H1 (cell line): ENCODE data around the gene EIPR1. TPM values are rescaled to one million over a fixed set of nuclear protein-coding genes. Genes with fewer than 3 reads are reported as not detected.
A peak's percentile ranks its signal among the peaks of the same experiment; 100 is the strongest.

Experiments
- CTCF ChIA-PET: fragments of 300-600 bp; sonication (Branson Sonifier 250); formaldehyde crosslinking; loops from one replicate; lab custom pipeline; 2021; ENCODE audit not compliant: partially characterized antibody; lab: Charles Lee
- POLR2A ChIA-PET: fragments of 300-600 bp; sonication (Branson Sonifier 250); formaldehyde crosslinking; loops from one replicate; lab custom pipeline; 2021; ENCODE audit warnings: inconsistent platforms; ENCODE audit not compliant: partially characterized antibody; lab: Charles Lee
- DNase-seq, 2 experiments: peaks; one replicate each; pipeline versions ENCODE4 v3.0.0 to v3.0.0-alpha.2; 2010 to 2022; ENCODE audit warnings: low spot score in 2 of 2, low read depth in 1 of 2, mixed read lengths in 1 of 2
- FAIRE-seq: peaks from 2 replicates; lab custom pipeline; 2011; peaks lifted over from hg19 to GRCh38; lab: Jason Lieb, UNC
- H2AFZ ChIP-seq: 2 replicates; pipeline ENCODE4 v1.8.1; 2012; ENCODE audit warnings: low read length, inconsistent platforms
- H2AK5ac ChIP-seq: 2 replicates; pipeline ENCODE4 v1.6.1; 2013; ENCODE audit warnings: low read depth, low read length
- H2BK120ac ChIP-seq: replicated peaks from 2 replicates; pipeline ENCODE3; 2013; ENCODE audit warnings: low read depth, low read length, inconsistent platforms
- H2BK12ac ChIP-seq: 2 replicates; pipeline ENCODE4 v1.6.1; 2013; ENCODE audit warnings: low read depth, low read length
- H2BK15ac ChIP-seq: 2 replicates; pipeline ENCODE4 v1.6.1; 2013; ENCODE audit warnings: low read length
- H2BK20ac ChIP-seq: 2 replicates; pipeline ENCODE4 v1.6.1; 2013; ENCODE audit warnings: low read length
- H2BK5ac ChIP-seq: 2 replicates; pipeline ENCODE4 v1.6.1; 2013; ENCODE audit warnings: low read depth, low read length
- H3K14ac ChIP-seq: 2 replicates; pipeline ENCODE4 v1.6.1; 2013; ENCODE audit warnings: inconsistent platforms; ENCODE audit not compliant: insufficient read length
- H3K18ac ChIP-seq: 2 replicates; pipeline ENCODE4 v1.6.1; 2013; ENCODE audit warnings: low read length; ENCODE audit errors: extremely low read depth
- H3K23ac ChIP-seq: 2 replicates; pipeline ENCODE4 v1.6.1; 2013; ENCODE audit warnings: inconsistent platforms; ENCODE audit not compliant: insufficient read length
- H3K23me2 ChIP-seq: 2 replicates; pipeline ENCODE4 v1.6.1; 2013; ENCODE audit warnings: low read depth, low read length
- H3K27ac ChIP-seq: 2 replicates; pipeline ENCODE4 v1.6.1; 2011; ENCODE audit warnings: low read depth, low read length, inconsistent platforms
- H3K27me3 ChIP-seq, 4 experiments: replicated peaks in 1 of 4; 1 replicate in 1 of 4; 2 replicates in 3 of 4; pipeline versions ENCODE4 v1.6.1 to v1.8.1; 2011 to 2013; ENCODE audit warnings: low read length in 3 of 4, mild to moderate bottlenecking in 3 of 4, inconsistent platforms in 2 of 4, mixed read lengths in 2 of 4, moderate library complexity in 1 of 4; ENCODE audit not compliant: control insufficient read depth in 3 of 4, insufficient read depth in 3 of 4; ENCODE audit errors: extremely low read depth in 1 of 4
- H3K36me3 ChIP-seq, 4 experiments: 2 replicates each; pipeline versions ENCODE4 v1.6.1 to v1.8.1; 2011 to 2013; ENCODE audit warnings: mild to moderate bottlenecking in 4 of 4, low read length in 3 of 4, moderate library complexity in 2 of 4, control low read depth in 1 of 4, inconsistent platforms in 1 of 4; ENCODE audit not compliant: insufficient read depth in 4 of 4, control insufficient read depth in 2 of 4
- H3K4ac ChIP-seq: replicated peaks from 2 replicates; pipeline ENCODE3; 2013; ENCODE audit warnings: low read length, low read depth, mixed read lengths, inconsistent platforms; ENCODE audit not compliant: insufficient read length
- H3K4me1 ChIP-seq, 4 experiments: replicated peaks in 1 of 4; 1 replicate in 1 of 4; 2 replicates in 3 of 4; pipeline versions ENCODE4 v1.6.1 to v1.8.1; 2011 to 2013; ENCODE audit warnings: low read length in 3 of 4, inconsistent platforms in 2 of 4, mixed read lengths in 1 of 4; ENCODE audit not compliant: insufficient read depth in 4 of 4, control insufficient read depth in 3 of 4
- H3K4me2 ChIP-seq, 2 experiments: 2 replicates each; pipeline versions ENCODE4 v1.6.1 to v1.8.1; 2011 to 2013; ENCODE audit warnings: low read depth in 2 of 2, low read length in 2 of 2, control low read depth in 1 of 2, inconsistent platforms in 1 of 2, mild to moderate bottlenecking in 1 of 2; ENCODE audit not compliant: insufficient read depth in 1 of 2
- H3K4me3 ChIP-seq, 4 experiments: fragments of 200-600, 300-600 bp in 1 of 4; sonication (generic), shearing (Covaris generic), sonication (Bioruptor Twin) in 1 of 4; 2 replicates each; pipeline versions ENCODE4 v1.5.1 to v1.8.1; 2011 to 2016; ENCODE audit warnings: low read length in 4 of 4, low read depth in 3 of 4, control low read depth in 2 of 4, inconsistent platforms in 2 of 4, mild to moderate bottlenecking in 2 of 4, mixed read lengths in 1 of 4, moderate library complexity in 1 of 4; ENCODE audit not compliant: insufficient read depth in 2 of 4; ENCODE audit errors: extremely low read depth in 1 of 4
- H3K56ac ChIP-seq: replicated peaks from 2 replicates; pipeline ENCODE3; 2013; ENCODE audit warnings: low read depth, mild to moderate bottlenecking, mixed read lengths, low read length, inconsistent platforms; ENCODE audit not compliant: insufficient read length
- H3K79me1 ChIP-seq: 2 replicates; pipeline ENCODE4 v1.6.1; 2013; ENCODE audit warnings: low read depth, low read length, control low read depth
- H3K79me2 ChIP-seq, 2 experiments: 2 replicates each; pipeline versions ENCODE4 v1.6.1 to v1.8.1; 2012 to 2013; ENCODE audit warnings: low read length in 2 of 2, mild to moderate bottlenecking in 2 of 2, inconsistent platforms in 1 of 2; ENCODE audit not compliant: insufficient read depth in 2 of 2, control insufficient read depth in 1 of 2
- H3K9ac ChIP-seq, 4 experiments: replicated peaks in 1 of 4; 1 replicate in 1 of 4; 2 replicates in 3 of 4; pipeline versions ENCODE4 v1.6.1 to v1.8.1; 2011 to 2013; ENCODE audit warnings: low read depth in 3 of 4, low read length in 3 of 4, control low read depth in 2 of 4, mild to moderate bottlenecking in 2 of 4, moderate library complexity in 2 of 4, inconsistent platforms in 1 of 4; ENCODE audit errors: extremely low read depth in 1 of 4
- H3K9me3 ChIP-seq, 2 experiments: 2 replicates each; pipeline versions ENCODE4 v1.6.1 to v1.8.1; 2012 to 2013; ENCODE audit warnings: mild to moderate bottlenecking in 2 of 2, moderate library complexity in 2 of 2, control low read depth in 1 of 2, inconsistent platforms in 1 of 2, low read depth in 1 of 2, low read length in 1 of 2, mixed read lengths in 1 of 2; ENCODE audit not compliant: insufficient read depth in 2 of 2
- H4K20me1 ChIP-seq, 2 experiments: replicated peaks in 1 of 2; 2 replicates each; pipeline versions ENCODE3 to v1.8.1; 2011 to 2013; ENCODE audit warnings: inconsistent platforms in 2 of 2, low read length in 2 of 2, mild to moderate bottlenecking in 1 of 2; ENCODE audit not compliant: insufficient read depth in 2 of 2, control insufficient read depth in 1 of 2
- H4K5ac ChIP-seq: 2 replicates; pipeline ENCODE4 v1.6.1; 2013; ENCODE audit warnings: low read length, low read depth, mixed read lengths, inconsistent platforms; ENCODE audit not compliant: insufficient read length
- H4K8ac ChIP-seq: 2 replicates; pipeline ENCODE4 v1.8.0; 2013; ENCODE audit warnings: mild to moderate bottlenecking, moderate library complexity, low read length, inconsistent platforms; ENCODE audit not compliant: insufficient read depth; ENCODE audit errors: extremely low read depth
- H4K91ac ChIP-seq: replicated peaks from 2 replicates; pipeline ENCODE3; 2013; ENCODE audit warnings: low read length, mixed read lengths, inconsistent platforms; ENCODE audit not compliant: insufficient read length
- CBX8 ChIP-seq: fragments of 300-800, 300-1000 bp; sonication (generic); IDR thresholded peaks from 2 replicates; pipeline ENCODE4 v1.7.1; 2016; ENCODE audit warnings: low read depth, low read length, borderline replicate concordance
- CEBPB ChIP-seq: IDR thresholded peaks from 2 replicates; pipeline ENCODE4 v1.6.1; 2012; ENCODE audit warnings: low read depth, low read length
- CHD1 ChIP-seq: IDR thresholded peaks from 2 replicates; pipeline ENCODE4 v1.6.1; 2012; ENCODE audit warnings: low read depth, low read length, improper control_type of control experiment
- CTBP2 ChIP-seq: IDR thresholded peaks from 2 replicates; pipeline ENCODE4 v1.7.0; 2011; ENCODE audit warnings: borderline replicate concordance, mild to moderate bottlenecking, moderate library complexity, mixed read lengths, low read length; ENCODE audit not compliant: insufficient read depth, insufficient read length
- FOSL1 ChIP-seq: IDR thresholded peaks from 2 replicates; pipeline ENCODE4 v1.6.1; 2011; ENCODE audit warnings: mild to moderate bottlenecking, low read depth, low read length, moderate library complexity; ENCODE audit not compliant: insufficient read depth
- POLR2A ChIP-seq, 2 experiments: IDR thresholded peaks; 1 replicate in 1 of 2; 2 replicates in 1 of 2; pipeline ENCODE4 v1.6.1; 2011; ENCODE audit warnings: low read depth in 2 of 2, low read length in 2 of 2, mild to moderate bottlenecking in 2 of 2; ENCODE audit errors: control extremely low read depth in 1 of 2
- RAD21 ChIP-seq, 2 experiments: IDR thresholded peaks in 1 of 2; conservative IDR thresholded peaks in 1 of 2; 2 replicates each; pipeline ENCODE4 v1.6.1; 2011; ENCODE audit warnings: low read depth in 2 of 2, low read length in 2 of 2, improper control_type of control experiment in 1 of 2, inconsistent platforms in 1 of 2, mild to moderate bottlenecking in 1 of 2, moderate library complexity in 1 of 2
- RXRA ChIP-seq: IDR thresholded peaks from 2 replicates; pipeline ENCODE4 v1.6.1; 2011; ENCODE audit warnings: low read depth, mild to moderate bottlenecking, low read length, moderate library complexity; ENCODE audit not compliant: insufficient read depth
- SAP30 ChIP-seq: fragments of 300-600 bp; sonication (generic); IDR thresholded peaks from 2 replicates; pipeline ENCODE4 v1.7.1; 2012; ENCODE audit warnings: low read length, moderate library complexity, mild to moderate bottlenecking, inconsistent platforms; ENCODE audit not compliant: insufficient read depth, insufficient replicate concordance
- SIRT6 ChIP-seq: IDR thresholded peaks from one replicate; pipeline ENCODE4 v1.7.1; 2012; ENCODE audit warnings: low read length, inconsistent platforms
- USF2 ChIP-seq: IDR thresholded peaks from 2 replicates; pipeline ENCODE4 v1.6.1; 2011; ENCODE audit warnings: low read length, improper control_type of control experiment
- WGBS, 2 experiments: shearing (Covaris generic) in 1 of 2; methylation state at CpG; one replicate each; pipeline versions ENCODE4 v1.1.6 to v1.1.7; 2013 to 2015; ENCODE audit warnings: low lambda C conversion rate in 2 of 2, mixed read lengths in 2 of 2, inconsistent platforms in 1 of 2, low coverage in 1 of 2, missing lambda C conversion rate in 1 of 2; ENCODE audit not compliant: insufficient replicate concordance in 2 of 2, insufficient coverage in 1 of 2, insufficient read length in 1 of 2; ENCODE audit errors: extremely low coverage in 1 of 2, missing lambda C conversion rate in 1 of 2; 5-methylcytosine and 5-hydroxymethylcytosine counted together
- polyA plus RNA-seq, 7 experiments: library from polyadenylated mRNA; depleted of rRNA in 3 of 7; stranded (reverse) in 5 of 7; unstranded in 2 of 7; fragments of >200 nt in 5 of 7; fragments of 200-250 nt in 2 of 7; gene quantifications; 1 replicate in 5 of 7; 2 replicates in 1 of 7; 4 replicates in 1 of 7; pipeline versions ENCODE4 v1.2.1 to v1.2.3, GENCODE V29; 2011 to 2013; ENCODE audit warnings: missing spikeins in 2 of 7, mixed read lengths in 2 of 7
- total RNA-seq: library from RNA; stranded (reverse); fragmentation: NEBNext Ultra II Directional; extraction: Animal tissue kit (Norgen Biotek cat#: 25700); gene quantifications from 2 replicates; pipeline ENCODE4 v1.2.1, GENCODE V29; 2021

The EIPR1 gene
- total and polyA plus RNA-seq, 2 of the 8 experiments (the other 6 are each of a cell fraction or from before 2014, with no cell fraction given): 26.3 to 56.4 TPM

GRCh38 chr2:3147651-3148530, 229.7 kb downstream of the EIPR1 start:
- ChIA-PET CTCF (no interaction called here), POLR2A (no interaction called here)
- Histone ChIP-seq H4K8ac (peak overlapping the region; percentile 35), H3K4me3 (no peak overlapping the region), H3K9ac (no peak overlapping the region), H2BK20ac (no peak overlapping the region), H4K5ac (no peak overlapping the region), H3K79me2 (no peaks in the 10 kb centered on the region), H3K23ac (no peak overlapping the region), H2AFZ (no peak overlapping the region), H4K91ac (no peak overlapping the region), H2BK120ac (no peak overlapping the region), H3K4me1 (peaks cover 0 to 2% (median 0%) of the 10 kb centered on the region in 4 experiments; a peak in 1 of 7 replicates), H3K36me3 (no peaks in the 10 kb centered on the region), H3K4me2 (no peak overlapping the region), H3K9me3 (peaks cover 0 to 9% of the 10 kb centered on the region in 2 experiments; a peak in 2 of 4 replicates), H3K23me2 (no peaks in the 10 kb centered on the region), H4K20me1 (no peaks in the 10 kb centered on the region), H3K18ac (no peak overlapping the region), H3K56ac (no peak overlapping the region), H2BK12ac (no peak overlapping the region), H3K4ac (no peak overlapping the region), H3K14ac (no peak overlapping the region), H2BK15ac (no peak overlapping the region), H2BK5ac (no peak overlapping the region), H2AK5ac (no peak overlapping the region), H3K27me3 (no peaks in the 10 kb centered on the region), H3K27ac (no peak overlapping the region), H3K79me1 (no peaks in the 10 kb centered on the region)
- DNase-seq (no peak), FAIRE-seq (no peak)
- 87% methylated on average over 21 of the region's 39 CpGs; no CpG with 5 or more reads in 1 of the 2 experiments for WGBS, 2 experiments
- TF ChIP-seq USF2 (no peak), CEBPB (no peak), CBX8 (no peak), SIRT6 (no peak), FOSL1 (no peak), POLR2A (IDR thresholded peaks at IDR 0.05; ENCODE audit: control extremely low read depth in 1 of 2, low read depth in 2 of 2, low read length in 2 of 2) (no peak), SAP30 (no peak), CTBP2 (no peak), RAD21 (IDR thresholded peaks at IDR 0.05 in 1 of 2, conservative IDR thresholded peaks at IDR 0.05 in 1 of 2; ENCODE audit: low read depth in 2 of 2, low read length in 2 of 2) (no peak), CHD1 (no peak), RXRA (no peak)
